Osteoblast (primary cell): Measurements from ENCODE around the gene CD151. TPM values are rescaled to one million over a fixed set of nuclear protein-coding genes. Genes with fewer than 3 reads are reported as not detected.

ENCODE experiments used
- DNase-seq: peaks from one replicate; pipeline ENCODE4 v3.0.0; 2011; ENCODE audit warnings: low spot score, mixed read lengths; ENCODE audit not compliant: insufficient read length; ENCODE audit errors: missing footprints
- H2AFZ ChIP-seq: 2 replicates; pipeline ENCODE4 v1.6.0; 2011; ENCODE audit warnings: mild to moderate bottlenecking, low read length
- H3K27ac ChIP-seq: 2 replicates; pipeline ENCODE4 v1.5.1; 2011; ENCODE audit warnings: mild to moderate bottlenecking, low read depth, low read length, moderate library complexity
- H3K27me3 ChIP-seq: 2 replicates; pipeline ENCODE4 v1.6.0; 2012; ENCODE audit warnings: mild to moderate bottlenecking, control low read depth, inconsistent platforms, low read length, moderate library complexity; ENCODE audit not compliant: insufficient read depth
- H3K36me3 ChIP-seq: 2 replicates; pipeline ENCODE4 v1.5.1; 2011; ENCODE audit warnings: mild to moderate bottlenecking, low read length, control low read depth, moderate library complexity; ENCODE audit not compliant: insufficient read depth
- H3K4me1 ChIP-seq: 2 replicates; pipeline ENCODE4 v1.5.1; 2011; ENCODE audit warnings: mild to moderate bottlenecking, low read length, control low read depth, moderate library complexity; ENCODE audit not compliant: insufficient read depth
- H3K4me2 ChIP-seq: 2 replicates; pipeline ENCODE4 v1.6.0; 2011; ENCODE audit warnings: mild to moderate bottlenecking, low read length; ENCODE audit not compliant: insufficient read depth
- H3K4me3 ChIP-seq: fragments of 200-600 bp; sonication (generic); 3 replicates; pipeline ENCODE4 v1.5.1; 2012; ENCODE audit warnings: mild to moderate bottlenecking, low read length, inconsistent platforms; ENCODE audit not compliant: insufficient read depth
- H3K79me2 ChIP-seq: 2 replicates; pipeline ENCODE4 v1.6.0; 2012; ENCODE audit warnings: mild to moderate bottlenecking, low read length, control low read depth, inconsistent platforms; ENCODE audit not compliant: insufficient read depth
- H3K9me3 ChIP-seq: 2 replicates; pipeline ENCODE4 v1.5.1; 2011; ENCODE audit warnings: low read depth, low read length, control low read depth
- H4K20me1 ChIP-seq: 2 replicates; pipeline ENCODE4 v1.6.0; 2012; ENCODE audit warnings: mild to moderate bottlenecking, low read length, control low read depth; ENCODE audit not compliant: insufficient read depth
- CTCF ChIP-seq: IDR thresholded peaks from 2 replicates; pipeline ENCODE4 v1.5.1; 2011; ENCODE audit warnings: mild to moderate bottlenecking, low read depth, low read length, moderate library complexity; ENCODE audit errors: extremely low read depth
- total RNA-seq: library from RNA; depleted of rRNA; stranded (reverse); fragments of >200 nt; gene quantifications from 2 replicates; pipeline ENCODE4 v1.2.3, GENCODE V29; 2012

The CD151 gene
- total RNA-seq, 1 donor: 416 TPM

DNA sequence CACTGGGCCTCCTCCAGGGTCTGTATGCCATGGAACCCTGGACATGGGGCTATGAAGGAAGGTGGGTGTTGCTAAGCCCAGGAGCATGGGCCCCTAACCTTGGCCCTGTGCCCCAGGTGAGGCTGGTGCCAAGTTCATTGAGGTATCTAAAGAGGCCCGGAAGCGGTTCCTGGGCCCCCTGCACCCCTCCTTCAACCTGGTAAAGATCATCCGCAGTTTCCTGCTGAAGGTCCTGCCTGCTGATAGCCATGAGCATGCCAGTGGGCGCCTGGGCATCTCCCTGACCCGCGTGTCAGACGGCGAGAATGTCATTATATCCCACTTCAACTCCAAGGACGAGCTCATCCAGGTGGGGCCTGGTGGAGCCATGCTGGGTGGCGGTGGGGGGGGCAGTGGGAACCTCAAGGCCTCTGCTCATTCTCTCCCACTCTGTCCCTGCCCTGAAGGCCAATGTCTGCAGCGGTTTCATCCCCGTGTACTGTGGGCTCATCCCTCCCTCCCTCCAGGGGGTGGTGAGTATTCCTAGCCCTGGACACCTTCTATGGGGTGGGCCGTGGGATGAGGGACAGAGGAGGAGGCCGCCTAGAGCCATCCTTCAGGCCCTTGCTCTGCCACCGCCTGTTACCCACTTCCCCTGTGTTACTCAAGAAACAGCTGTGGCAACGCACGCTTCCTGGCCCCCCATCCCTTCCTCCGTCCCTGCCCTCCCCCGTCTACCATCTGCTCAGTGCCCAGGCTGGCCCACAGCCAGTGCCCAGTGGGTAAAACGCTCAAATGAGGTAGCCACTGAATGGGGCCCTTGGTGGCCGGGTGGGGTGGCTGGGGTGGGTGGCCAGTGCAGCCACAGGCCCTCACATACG, 11.0 kb upstream of the CD151 start:
- Histone ChIP-seq H3K4me1 (peaks cover 29% of the 10 kb centered on the region), H3K36me3 (peaks cover 13% of the 10 kb centered on the region), H3K27ac (no peak overlapping the region), H4K20me1 (peaks cover 38% of the 10 kb centered on the region), H3K27me3 (no peaks in the 10 kb centered on the region), H3K79me2 (peaks cover 31% of the 10 kb centered on the region), H2AFZ (no peak overlapping the region), H3K9me3 (no peaks in the 10 kb centered on the region), H3K4me3 (peak overlapping the region; percentile 89), H3K4me2 (peak overlapping the region; percentile 88)
- DNase-seq: no peak
- TF ChIP-seq CTCF: no peak

GRCh38 chr11:823441-824291, 9.1 kb upstream of the CD151 start:
- no peak for TF ChIP-seq CTCF
- Histone ChIP-seq H3K9me3 (no peaks in the 10 kb centered on the region), H3K27ac (no peak overlapping the region), H2AFZ (no peak overlapping the region), H3K4me3 (no peak overlapping the region), H3K27me3 (no peaks in the 10 kb centered on the region), H4K20me1 (peaks cover 38% of the 10 kb centered on the region), H3K4me2 (no peak overlapping the region), H3K36me3 (peaks cover 13% of the 10 kb centered on the region), H3K4me1 (peaks cover 27% of the 10 kb centered on the region), H3K79me2 (peaks cover 31% of the 10 kb centered on the region)
- DNase-seq: no peak

GRCh38 chr11:824292-824880, 8.4 kb upstream of the CD151 start:
- H3K4me2 ChIP-seq: no peak overlapping the region
- no peaks in the 10 kb centered on the region for H3K9me3 ChIP-seq
- no peak for TF ChIP-seq CTCF
- no peak overlapping the region for H3K27ac ChIP-seq
- H3K4me1 ChIP-seq: peaks cover 29% of the 10 kb centered on the region
- H3K79me2 ChIP-seq: peaks cover 31% of the 10 kb centered on the region
- no peak for DNase-seq
- peaks cover 13% of the 10 kb centered on the region for H3K36me3 ChIP-seq
- H3K4me3 ChIP-seq: no peak overlapping the region
- peaks cover 38% of the 10 kb centered on the region for H4K20me1 ChIP-seq
- H2AFZ ChIP-seq: no peak overlapping the region
- H3K27me3 ChIP-seq: no peaks in the 10 kb centered on the region
